HG02571 (cell line): ENCODE measurements around the gene NFATC2IP.
"Not testable (repeated sequence)": the region's sequence is repeated elsewhere in the genome, so short reads cannot be mapped to it uniquely, and the experiment has no call there.

Source experiments
- ATAC-seq: cut with Tn5 transposase; IDR thresholded peaks from one replicate; pipeline ENCODE4 v1.9.1; 2021; ENCODE audit warnings: mild to moderate bottlenecking, moderate library complexity; ENCODE audit not compliant: unreplicated experiment

The NFATC2IP gene

DNA sequence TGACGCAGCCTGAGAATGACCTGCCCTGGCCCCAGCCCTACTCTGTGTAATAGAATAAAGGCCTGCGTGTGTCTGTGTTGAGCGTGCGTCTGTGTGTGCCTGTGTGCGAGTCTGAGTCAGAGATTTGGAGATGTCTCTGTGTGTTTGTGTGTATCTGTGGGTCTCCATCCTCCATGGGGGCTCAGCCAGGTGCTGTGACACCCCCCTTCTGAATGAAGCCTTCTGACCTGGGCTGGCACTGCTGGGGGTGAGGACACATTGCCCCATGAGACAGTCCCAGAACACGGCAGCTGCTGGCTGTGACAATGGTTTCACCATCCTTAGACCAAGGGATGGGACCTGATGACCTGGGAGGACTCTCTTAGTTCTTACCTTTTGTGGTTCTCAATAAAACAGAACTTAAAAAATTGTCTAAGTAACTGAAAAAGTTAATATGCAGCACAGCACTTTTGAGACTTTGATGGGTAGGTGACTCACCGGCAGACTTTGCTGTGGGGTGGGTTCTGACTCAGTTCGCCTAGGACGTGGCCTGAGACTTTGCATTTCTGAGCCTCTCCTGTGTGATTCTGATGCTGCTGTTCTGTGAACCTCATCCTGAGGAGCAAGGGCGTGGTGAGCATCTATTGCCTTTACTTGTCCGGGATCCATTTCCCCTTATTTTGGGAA lies 39.8 kb downstream of the NFATC2IP start:
- ATAC-seq, result no peak

DNA sequence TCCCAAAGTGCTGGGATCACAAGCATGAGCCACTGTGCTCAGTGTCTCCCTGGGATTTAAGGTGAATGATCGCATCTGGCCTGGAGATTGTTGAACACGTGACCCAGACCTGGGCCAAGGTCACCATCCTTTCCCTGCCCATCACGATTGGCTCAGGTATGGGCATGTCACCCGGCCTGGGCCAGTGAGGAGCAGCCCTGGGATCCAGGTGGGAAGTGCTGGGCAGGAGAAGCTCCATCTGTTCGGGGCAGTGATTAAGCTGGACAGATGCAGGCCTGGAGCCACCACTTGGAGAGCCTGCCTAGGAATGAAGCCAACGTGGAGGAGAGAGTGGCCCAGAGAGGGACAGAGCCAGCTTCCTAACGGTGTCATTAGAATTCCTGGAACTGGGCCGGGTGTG lies 41.0 kb downstream of the NFATC2IP start:
- no peak for ATAC-seq

DNA sequence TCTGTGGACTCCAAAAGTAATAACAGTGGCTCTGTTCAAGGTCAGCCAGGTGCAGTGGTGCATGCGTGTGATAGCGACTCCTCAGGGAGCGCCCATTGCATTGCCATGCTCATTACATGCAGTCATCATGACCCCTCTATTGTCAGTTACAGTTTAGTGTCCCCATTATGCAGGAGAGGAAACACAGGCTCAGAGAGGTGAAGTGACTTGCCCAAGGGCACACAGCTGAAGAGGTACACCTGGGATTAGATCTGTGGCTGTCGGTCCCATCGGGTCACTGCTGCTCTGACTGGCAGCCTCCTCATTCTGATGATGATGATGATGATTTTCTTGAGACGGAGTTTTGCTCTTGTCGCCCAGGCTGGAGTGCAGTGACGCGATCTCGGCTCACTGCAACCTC lies 41.8 kb downstream of the NFATC2IP start:
- ATAC-seq, result no peak

DNA sequence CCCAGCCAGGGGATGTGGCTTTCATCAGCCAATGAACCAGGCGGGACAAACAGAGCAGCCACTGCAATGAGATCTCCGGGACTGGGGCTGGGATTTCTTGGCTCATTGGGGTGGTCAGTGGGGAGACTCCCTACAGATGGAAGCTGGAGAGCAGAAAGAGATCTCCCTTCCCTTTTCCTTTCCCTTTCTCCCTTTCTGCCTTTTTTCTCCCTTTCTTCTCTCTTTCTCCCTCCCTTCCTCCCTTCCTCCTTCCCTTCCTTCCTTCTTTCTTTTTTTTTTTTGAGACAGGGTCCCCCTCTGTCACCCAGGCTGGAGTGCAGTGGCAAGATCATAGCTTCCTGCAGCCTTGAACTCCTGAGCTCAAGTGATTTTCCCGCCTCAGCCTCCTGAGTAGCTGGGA lies 48.1 kb downstream of the NFATC2IP start:
- no peak for ATAC-seq

DNA sequence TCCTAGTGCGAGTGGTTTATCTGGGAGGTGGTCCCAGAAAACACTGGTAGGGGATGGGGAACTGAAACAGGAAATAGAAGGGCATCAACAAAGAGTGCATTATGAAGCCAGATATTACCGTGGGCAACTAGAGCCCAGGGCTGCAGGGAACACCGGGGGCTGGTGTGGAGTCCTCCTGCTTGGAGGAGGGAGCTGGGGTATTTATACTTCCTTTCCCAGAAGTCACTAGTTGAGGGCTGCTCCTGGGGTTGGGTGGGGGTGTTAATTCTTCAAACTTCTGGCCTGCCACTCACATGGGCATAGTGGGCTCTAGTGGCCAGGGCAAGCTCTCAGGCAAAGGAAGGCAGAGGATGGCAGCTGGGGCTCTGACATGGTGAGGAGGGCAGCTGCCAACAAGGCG lies 48.8 kb downstream of the NFATC2IP start:
- ATAC-seq, result no peak

DNA sequence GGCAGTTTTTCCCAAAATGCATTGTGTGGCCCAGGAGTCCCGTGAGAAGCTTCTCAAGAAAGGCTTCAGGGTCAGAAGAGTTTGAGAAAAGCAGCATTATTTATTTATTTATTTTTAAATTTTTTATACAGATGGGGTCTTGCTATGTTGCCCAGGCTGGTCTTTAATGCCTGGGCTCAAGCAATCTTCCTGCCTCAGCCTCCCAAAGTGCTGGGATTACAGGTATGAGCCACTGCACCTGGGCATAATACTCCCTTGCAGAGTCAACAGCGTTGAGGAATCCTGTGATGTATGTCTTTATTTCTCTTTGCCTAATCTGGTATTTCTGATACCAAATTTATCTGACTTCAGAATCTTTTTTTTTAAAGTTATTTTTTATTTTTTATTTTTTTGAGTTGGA lies 49.3 kb downstream of the NFATC2IP start:
- no peak for ATAC-seq

DNA sequence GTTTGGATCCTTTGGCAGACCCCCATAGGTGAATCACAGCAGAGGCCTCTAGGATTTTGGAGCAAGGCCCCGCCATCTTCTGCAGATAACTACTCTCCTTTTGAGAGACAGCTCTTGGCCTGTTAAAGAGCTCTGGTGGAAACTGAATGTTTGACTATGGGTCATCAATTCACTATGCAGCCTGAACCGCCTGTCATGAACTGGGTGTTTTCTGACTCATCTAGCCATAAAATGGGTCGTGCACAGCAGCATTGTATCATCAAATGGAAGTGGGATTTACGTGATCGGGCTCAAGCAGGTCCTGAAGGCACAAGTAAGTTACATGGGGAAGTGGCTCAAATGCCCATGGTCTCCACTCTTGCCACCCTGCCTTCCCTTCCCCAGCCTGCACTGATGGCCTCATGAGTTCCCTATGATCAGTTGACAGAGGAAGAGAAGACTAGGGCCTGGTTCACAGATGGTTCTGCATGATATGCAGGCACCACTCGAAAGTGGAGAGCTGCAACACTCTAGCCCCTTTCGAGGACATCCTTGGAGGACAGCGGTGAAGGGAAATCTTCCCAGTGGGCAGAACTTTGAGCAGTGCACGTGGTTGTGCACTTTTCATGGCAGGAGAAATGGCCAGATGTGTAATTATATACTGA lies 53.9 kb downstream of the NFATC2IP start:
- ATAC-seq, result not testable (repeated sequence)

DNA sequence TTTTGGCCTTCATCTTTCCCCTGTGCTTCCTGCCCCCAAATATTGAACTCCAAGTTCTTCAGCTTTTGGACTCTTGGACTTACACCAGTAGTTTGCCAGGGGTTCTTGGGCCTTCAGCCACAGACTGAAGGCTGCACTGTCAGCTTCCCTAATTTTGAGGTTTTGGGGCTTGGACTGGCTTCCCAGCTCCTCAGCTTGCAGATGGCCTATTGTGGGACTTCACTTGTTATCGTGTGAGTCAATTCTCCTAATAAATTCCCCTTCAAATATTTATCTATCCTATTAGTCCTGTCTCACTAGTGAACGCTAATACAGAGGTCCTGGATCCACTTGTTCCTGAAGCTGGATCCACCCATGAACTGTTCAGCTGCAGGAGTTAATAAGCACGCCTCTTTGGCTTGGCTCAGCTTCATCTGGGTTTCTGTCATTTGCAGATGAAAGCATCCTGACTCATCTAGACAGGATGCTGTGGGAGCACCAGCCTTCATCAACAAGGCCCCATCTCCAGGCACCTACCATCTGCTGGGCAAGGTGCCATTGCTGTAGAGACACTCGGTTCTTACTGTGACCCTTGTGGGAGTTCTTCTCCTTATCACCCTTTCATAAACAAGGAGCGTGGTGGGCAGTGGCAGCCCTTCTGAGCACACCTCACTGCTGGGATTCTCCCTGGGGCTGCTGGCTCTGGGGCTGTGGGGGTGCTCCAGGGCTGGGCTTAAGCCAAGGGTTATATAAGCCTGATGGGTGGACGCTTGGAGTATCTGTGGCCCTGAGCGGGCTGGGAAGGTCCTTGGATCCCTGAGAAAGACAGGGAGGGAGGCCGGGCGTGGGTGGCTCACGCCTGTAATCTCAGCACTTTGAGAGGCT lies 57.2 kb downstream of the NFATC2IP start:
- ATAC-seq, result no peak

DNA sequence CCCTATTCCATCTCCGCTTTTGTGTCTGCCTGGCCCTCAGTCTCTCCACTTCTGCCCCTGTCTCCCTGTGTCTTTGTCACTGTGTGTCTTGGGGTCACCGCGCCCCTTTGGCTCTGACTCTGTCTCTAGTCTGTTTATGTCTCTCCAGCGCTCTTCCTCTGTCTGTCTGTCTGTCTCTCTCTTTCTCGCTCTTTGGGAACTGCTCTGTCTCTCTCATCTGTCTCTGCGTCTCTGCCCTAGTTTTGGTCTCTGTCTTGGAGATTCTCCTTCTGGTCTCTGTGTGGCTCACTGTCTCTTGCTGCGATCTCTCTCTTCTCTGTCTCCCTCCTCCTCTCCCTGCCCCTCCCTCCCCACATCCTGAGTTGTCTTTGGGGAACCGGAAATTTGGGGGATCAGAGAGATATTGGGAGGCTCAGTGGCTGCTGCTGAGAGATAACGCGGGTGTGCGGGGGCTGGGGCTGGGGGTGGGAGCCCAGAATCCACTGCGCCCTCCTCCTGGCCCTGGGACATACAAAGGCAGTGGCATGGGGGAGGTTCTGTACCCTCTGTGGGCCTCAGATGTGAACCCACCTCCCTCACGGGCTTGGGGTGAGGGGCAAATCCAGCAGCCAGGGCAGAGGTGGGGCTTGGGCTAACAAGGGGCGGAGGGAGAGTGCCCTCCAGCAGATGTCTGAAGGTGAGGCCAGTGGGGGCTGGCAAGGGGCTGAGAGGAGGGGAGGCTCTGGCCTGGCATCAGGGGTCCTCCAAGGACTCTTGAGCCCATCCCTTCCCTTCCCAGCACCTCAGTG lies 58.5 kb downstream of the NFATC2IP start:
- ATAC-seq, result no peak

DNA sequence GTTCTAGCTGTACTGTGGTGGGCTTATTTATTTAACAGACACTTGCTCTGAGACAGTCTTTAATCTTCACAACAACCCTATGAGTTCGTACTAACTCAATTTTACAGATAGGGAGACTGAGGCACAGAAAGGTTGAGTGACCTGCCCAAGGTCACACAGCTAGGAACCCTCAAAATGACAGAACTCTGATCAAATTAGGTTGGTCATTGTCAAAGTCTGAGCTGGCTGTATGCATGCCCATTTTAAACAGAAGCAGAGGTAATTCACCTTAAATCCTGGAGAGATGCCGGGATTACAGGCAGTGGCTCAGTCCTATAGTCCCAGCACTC lies 59.1 kb downstream of the NFATC2IP start:
- ATAC-seq, result no peak

DNA sequence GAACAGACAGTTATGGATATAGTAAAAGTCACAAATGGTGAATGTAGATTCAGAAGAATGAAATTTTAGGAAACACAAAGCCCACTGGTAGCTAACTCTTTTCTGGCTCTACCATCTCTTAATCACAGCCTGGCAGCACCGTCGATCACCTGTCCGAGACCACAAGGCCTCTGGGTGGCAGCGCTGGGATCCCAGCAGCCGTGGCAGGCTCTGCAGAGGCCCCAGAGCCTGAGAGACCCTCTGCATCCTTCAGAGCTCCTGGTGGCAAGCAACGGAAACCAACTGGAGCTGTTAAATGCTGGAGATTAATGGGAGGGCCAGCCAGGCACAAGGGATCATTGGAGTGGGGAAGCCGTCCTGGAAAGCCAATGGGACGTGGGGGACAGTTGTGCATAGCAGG lies 60.4 kb downstream of the NFATC2IP start:
- no peak for ATAC-seq

DNA sequence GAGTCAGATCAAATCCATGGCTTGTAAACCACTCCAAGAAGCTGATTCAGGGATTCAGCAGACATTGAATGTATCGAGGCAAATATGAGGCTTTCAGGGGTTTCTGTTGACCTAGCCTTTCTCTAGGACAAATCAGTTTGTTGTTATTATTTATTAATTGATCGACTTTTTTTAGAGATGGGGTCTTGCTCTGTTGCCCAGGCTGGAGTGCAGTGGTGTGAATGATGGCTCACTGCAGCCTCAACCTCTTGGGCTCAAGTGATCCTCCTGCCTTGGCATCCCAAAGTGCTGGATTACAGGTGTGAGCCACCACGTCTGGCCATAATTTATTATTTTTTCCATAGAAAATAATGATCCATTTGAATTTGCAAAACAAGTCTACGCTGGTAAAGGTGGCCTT lies 61.1 kb downstream of the NFATC2IP start:
- ATAC-seq, result no peak

DNA sequence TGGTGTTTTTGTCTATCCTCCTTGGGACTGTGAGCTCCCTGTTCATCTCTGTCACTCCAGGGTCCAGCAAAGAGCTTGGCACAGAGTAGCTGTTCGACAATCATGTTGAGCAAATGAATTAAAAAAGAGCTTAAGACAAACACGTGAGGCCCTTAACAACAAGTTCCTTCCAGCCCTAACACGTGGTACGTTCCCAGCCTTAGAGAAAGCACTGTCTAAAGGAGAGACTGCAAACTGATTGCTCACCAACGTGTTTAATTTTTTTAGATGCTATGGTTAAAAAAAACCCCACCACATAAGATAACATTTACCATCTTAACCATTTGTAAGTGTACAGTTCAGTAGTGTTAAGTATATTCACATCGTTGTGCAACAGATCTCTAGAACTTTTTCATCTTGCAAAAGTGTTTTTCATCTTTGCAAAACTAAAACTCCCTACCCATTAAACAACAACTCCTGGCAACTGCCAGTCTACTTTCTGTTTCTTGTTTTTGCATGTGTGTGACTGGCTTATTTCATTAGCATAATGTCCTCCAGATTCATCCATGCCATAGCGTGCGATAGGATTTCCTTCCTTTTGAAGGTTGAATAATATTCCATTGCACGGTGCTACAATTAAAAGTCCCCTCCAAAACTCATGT lies 62.3 kb downstream of the NFATC2IP start:
- no peak for ATAC-seq

DNA sequence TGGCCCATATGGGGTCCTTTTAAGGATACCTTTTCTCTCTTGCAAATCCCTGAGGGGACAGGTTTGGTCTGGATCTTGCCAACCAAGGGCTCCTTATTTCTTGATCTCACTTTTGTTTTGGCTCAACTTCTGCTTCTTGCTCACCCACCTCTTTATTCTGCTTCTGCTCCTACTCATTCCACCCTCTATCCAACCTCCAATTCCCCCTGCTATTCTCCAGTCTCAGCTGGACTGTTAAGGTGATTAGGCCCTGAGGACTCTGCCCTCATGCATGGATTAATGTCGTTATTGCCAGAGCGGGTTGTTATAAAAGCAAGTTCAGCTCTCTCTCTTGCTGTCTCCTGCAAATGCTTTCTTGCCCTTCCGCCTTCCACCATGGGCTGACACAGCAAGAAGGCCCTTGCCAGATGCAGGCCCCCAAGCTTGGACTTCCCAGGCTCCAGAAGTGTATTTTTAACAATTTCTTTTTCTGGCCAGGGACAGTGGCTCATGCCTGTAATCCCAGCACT lies 63.9 kb downstream of the NFATC2IP start:
- no peak for ATAC-seq
